ENCODE measurements around the gene ZNF99. TPM values are rescaled to one million over a fixed set of nuclear protein-coding genes. Genes with fewer than 3 reads are reported as not detected.
"Not testable (repeated sequence)": the region's sequence is repeated elsewhere in the genome, so short reads cannot be mapped to it uniquely, and the experiment has no call there.

Gene ZNF99
- total and polyA plus RNA-seq, 7 experiments from 2014 or later: not detected

GRCh38 chr19:22797040-22797439 lies 13.1 kb upstream of the ZNF99 start:
- H3K36me3 Mint-ChIP-seq: peaks cover 0 to 25% (median 0%) of the 10 kb centered on the region in 5 donors
- H3K27ac Mint-ChIP-seq: no peak overlapping the region
- Histone ChIP-seq H3K4me3 (ENCODE audit: low read length) (no peak overlapping the region), H3K27ac (ENCODE audit: low read depth, low read length) (no peak overlapping the region), H3K4me1 (ENCODE audit: control insufficient read depth in 2 of 2, insufficient read depth in 2 of 2, low read length in 2 of 2) (no peaks in the 10 kb centered on the region), H3K36me3 (ENCODE audit: control insufficient read depth in 2 of 3, insufficient read depth in 3 of 3, low read length in 3 of 3) (no peaks in the 10 kb centered on the region), H3K9me3 (ENCODE audit: control insufficient read depth in 2 of 3, low read length in 3 of 3) (peaks cover 0 to 11% (median 0%) of the 10 kb centered on the region in 3 experiments), H3K27me3 (ENCODE audit: control insufficient read depth in 2 of 2, insufficient read depth in 2 of 2, low read length in 2 of 2) (no peaks in the 10 kb centered on the region)
- DNase-seq: no peak
- no peaks in the 10 kb centered on the region for H3K27me3 Mint-ChIP-seq
- peaks cover 25 to 73% (median 47%) of the 10 kb centered on the region in 11 donors for H3K9me3 Mint-ChIP-seq
- ATAC-seq: no peak
- H3K4me1 Mint-ChIP-seq: no peaks in the 10 kb centered on the region
- ChIA-PET CTCF (no interaction called here), POLR2A (no interaction called here)
- H3K4me3 Mint-ChIP-seq: peak overlapping the region in 1 of 10 donors; percentile 25
- intact Hi-C loops (cut with micrococcal nuclease): no loop called here

- H3K4me1 Mint-ChIP-seq; intact Hi-C loops (cut with micrococcal nuclease); DNase-seq; CTCF ChIA-PET; H3K27ac ChIP-seq (ENCODE audit: low read depth, low read length); H3K36me3 ChIP-seq (ENCODE audit: control insufficient read depth in 2 of 3, insufficient read depth in 3 of 3, low read length in 3 of 3); POLR2A ChIA-PET; H3K4me1 ChIP-seq (ENCODE audit: control insufficient read depth in 2 of 2, insufficient read depth in 2 of 2, low read length in 2 of 2); ATAC-seq; H3K27ac Mint-ChIP-seq; H3K27me3 Mint-ChIP-seq; H3K27me3 ChIP-seq (ENCODE audit: control insufficient read depth in 2 of 2, insufficient read depth in 2 of 2, low read length in 2 of 2); H3K4me3 Mint-ChIP-seq; H3K4me3 ChIP-seq (ENCODE audit: low read length): not testable (repeated sequence)
- peaks cover 0 to 11% (median 0%) of the 10 kb centered on the region in 5 donors for H3K36me3 Mint-ChIP-seq
- peaks cover 0 to 11% (median 0%) of the 10 kb centered on the region in 3 experiments for H3K9me3 ChIP-seq (ENCODE audit: control insufficient read depth in 2 of 3, low read length in 3 of 3)
- peaks cover 12 to 68% (median 34%) of the 10 kb centered on the region in 11 donors for H3K9me3 Mint-ChIP-seq
Observed at GRCh38 chr19:22792863-22793262, 8.9 kb upstream of the ZNF99 start.

- Mint-ChIP-seq H3K36me3 (peaks cover 0 to 29% (median 9%) of the 10 kb centered on the region in 5 donors), H3K27ac (no peak overlapping the region), H3K27me3 (no peaks in the 10 kb centered on the region), H3K9me3 (peaks cover 27 to 93% (median 59%) of the 10 kb centered on the region in 11 donors), H3K4me3 (no peak overlapping the region), H3K4me1 (no peaks in the 10 kb centered on the region)
- Histone ChIP-seq H3K9me3 (ENCODE audit: control insufficient read depth in 2 of 3, low read length in 3 of 3) (peaks cover 0 to 14% (median 0%) of the 10 kb centered on the region in 3 experiments), H3K27ac (ENCODE audit: low read depth, low read length) (no peak overlapping the region), H3K4me1 (ENCODE audit: control insufficient read depth in 2 of 2, insufficient read depth in 2 of 2, low read length in 2 of 2) (no peaks in the 10 kb centered on the region), H3K4me3 (ENCODE audit: low read length) (no peak overlapping the region), H3K36me3 (ENCODE audit: control insufficient read depth in 2 of 3, insufficient read depth in 3 of 3, low read length in 3 of 3) (no peaks in the 10 kb centered on the region), H3K27me3 (ENCODE audit: control insufficient read depth in 2 of 2, insufficient read depth in 2 of 2, low read length in 2 of 2) (no peaks in the 10 kb centered on the region)
- DNase-seq: no peak
- intact Hi-C loops (cut with micrococcal nuclease): no loop called here
- ChIA-PET CTCF (no interaction called here), POLR2A (no interaction called here)
- no peak for ATAC-seq
Observed at GRCh38 chr19:22735911-22736645, 47.9 kb downstream of the ZNF99 start.

- Histone ChIP-seq H3K4me3 (ENCODE audit: low read length) (no peak overlapping the region), H3K27me3 (ENCODE audit: control insufficient read depth in 2 of 2, insufficient read depth in 2 of 2, low read length in 2 of 2) (no peaks in the 10 kb centered on the region), H3K4me1 (ENCODE audit: control insufficient read depth in 2 of 2, insufficient read depth in 2 of 2, low read length in 2 of 2) (no peaks in the 10 kb centered on the region), H3K27ac (ENCODE audit: low read depth, low read length) (no peak overlapping the region), H3K9me3 (ENCODE audit: control insufficient read depth in 2 of 3, low read length in 3 of 3) (peaks cover 0 to 6% (median 0%) of the 10 kb centered on the region in 3 experiments), H3K36me3 (ENCODE audit: control insufficient read depth in 2 of 3, insufficient read depth in 3 of 3, low read length in 3 of 3) (no peaks in the 10 kb centered on the region)
- Mint-ChIP-seq H3K27ac (no peak overlapping the region), H3K4me3 (no peak overlapping the region), H3K9me3 (peaks cover 20 to 92% (median 60%) of the 10 kb centered on the region in 11 donors), H3K4me1 (no peaks in the 10 kb centered on the region), H3K27me3 (no peaks in the 10 kb centered on the region), H3K36me3 (peaks cover 0 to 33% (median 9%) of the 10 kb centered on the region in 5 donors)
- DNase-seq (no peak), ATAC-seq (no peak)
- POLR2A ChIA-PET: no interaction called here
- intact Hi-C loops (cut with micrococcal nuclease): no loop called here
- CTCF ChIA-PET: no interaction called here
Observed at GRCh38 chr19:22733691-22734090, 50.3 kb downstream of the ZNF99 start.

GRCh38 chr19:22728214-22728613 lies 55.7 kb downstream of the ZNF99 start:
- H3K27me3 ChIP-seq (ENCODE audit: control insufficient read depth in 2 of 2, insufficient read depth in 2 of 2, low read length in 2 of 2); H3K4me1 Mint-ChIP-seq; ATAC-seq; H3K4me3 ChIP-seq (ENCODE audit: low read length); H3K27ac ChIP-seq (ENCODE audit: low read depth, low read length); H3K27ac Mint-ChIP-seq; intact Hi-C loops (cut with micrococcal nuclease); POLR2A ChIA-PET; DNase-seq; H3K9me3 ChIP-seq (ENCODE audit: control insufficient read depth in 2 of 3, low read length in 3 of 3); H3K4me1 ChIP-seq (ENCODE audit: control insufficient read depth in 2 of 2, insufficient read depth in 2 of 2, low read length in 2 of 2); H3K27me3 Mint-ChIP-seq; CTCF ChIA-PET; H3K4me3 Mint-ChIP-seq; H3K36me3 ChIP-seq (ENCODE audit: control insufficient read depth in 2 of 3, insufficient read depth in 3 of 3, low read length in 3 of 3): not testable (repeated sequence)
- H3K9me3 Mint-ChIP-seq: peaks cover 7 to 66% (median 46%) of the 10 kb centered on the region in 11 donors
- H3K36me3 Mint-ChIP-seq: peaks cover 0 to 17% (median 4%) of the 10 kb centered on the region in 5 donors

- H3K27me3 Mint-ChIP-seq; H3K4me3 ChIP-seq (ENCODE audit: low read length); CTCF ChIA-PET; H3K9me3 ChIP-seq (ENCODE audit: control insufficient read depth in 2 of 3, low read length in 3 of 3); ATAC-seq; H3K4me3 Mint-ChIP-seq; H3K27me3 ChIP-seq (ENCODE audit: control insufficient read depth in 2 of 2, insufficient read depth in 2 of 2, low read length in 2 of 2); H3K36me3 Mint-ChIP-seq; H3K4me1 ChIP-seq (ENCODE audit: control insufficient read depth in 2 of 2, insufficient read depth in 2 of 2, low read length in 2 of 2); H3K36me3 ChIP-seq (ENCODE audit: control insufficient read depth in 2 of 3, insufficient read depth in 3 of 3, low read length in 3 of 3); POLR2A ChIA-PET; H3K27ac Mint-ChIP-seq; DNase-seq; H3K27ac ChIP-seq (ENCODE audit: low read depth, low read length); H3K4me1 Mint-ChIP-seq; intact Hi-C loops (cut with micrococcal nuclease): not testable (repeated sequence)
- H3K9me3 Mint-ChIP-seq: peaks cover 5 to 65% (median 29%) of the 10 kb centered on the region in 11 donors
Observed at GRCh38 chr19:22721533-22721932, 62.4 kb downstream of the ZNF99 start.

- POLR2A ChIA-PET: no interaction called here
- intact Hi-C loops (cut with micrococcal nuclease): no loop called here
Observed at GRCh38 chr19:22708983-22709382, 75.0 kb downstream of the ZNF99 start.

More at GRCh38 chr19:22708983-22709382, 75.0 kb downstream of the ZNF99 start:
- no peaks in the 10 kb centered on the region for H3K36me3 ChIP-seq (ENCODE audit: control insufficient read depth in 2 of 3, insufficient read depth in 3 of 3, low read length in 3 of 3)
- H3K4me1 ChIP-seq (ENCODE audit: control insufficient read depth in 2 of 2, insufficient read depth in 2 of 2, low read length in 2 of 2): no peaks in the 10 kb centered on the region
- no peaks in the 10 kb centered on the region for H3K9me3 ChIP-seq (ENCODE audit: control insufficient read depth in 2 of 3, low read length in 3 of 3)
- Mint-ChIP-seq H3K9me3 (peaks cover 3 to 51% (median 14%) of the 10 kb centered on the region in 11 donors), H3K4me1 (no peaks in the 10 kb centered on the region), H3K27me3 (no peaks in the 10 kb centered on the region), H3K27ac (no peak overlapping the region), H3K4me3 (no peak overlapping the region), H3K36me3 (no peaks in the 10 kb centered on the region)
- DNase-seq (no peak), ATAC-seq (no peak)
- no peak overlapping the region for H3K27ac ChIP-seq (ENCODE audit: low read depth, low read length)
- CTCF ChIA-PET: no interaction called here
- H3K4me3 ChIP-seq (ENCODE audit: low read length): no peak overlapping the region
- H3K27me3 ChIP-seq (ENCODE audit: control insufficient read depth in 2 of 2, insufficient read depth in 2 of 2, low read length in 2 of 2): no peaks in the 10 kb centered on the region

All from naive thymus-derived CD4-positive, alpha-beta T cell (primary cell).